Thyroid gland (tissue), 4 donors: ENCODE results near the gene SLC52A3. TPM values are rescaled to one million over a fixed set of nuclear protein-coding genes. Genes with fewer than 3 reads are reported as not detected.

Experiments
- DNase-seq, 2 donors: peaks; one replicate each; pipeline ENCODE4 v3.0.0-alpha.2; 2019
- H3K27ac ChIP-seq, 3 donors: fragments of 200-600 bp; sonication (generic); 1 replicate in 2 of 3; 2 replicates in 1 of 3; pipeline ENCODE4 v1.5.1; 2016 to 2019; ENCODE audit warnings: mild to moderate bottlenecking in 1 of 3, moderate library complexity in 1 of 3
- H3K27me3 ChIP-seq: fragments of 200-600 bp; sonication (generic); one replicate; pipeline ENCODE4 v1.5.1; 2019
- H3K36me3 ChIP-seq, 2 donors: fragments of 200-600 bp; sonication (generic); one replicate each; pipeline ENCODE4 v1.5.1; 2016 to 2019
- H3K4me1 ChIP-seq, 2 donors: fragments of 200-600 bp; sonication (generic); one replicate each; pipeline ENCODE4 v1.5.1; 2017 to 2019
- H3K4me3 ChIP-seq, 3 donors: fragments of 200-600 bp; sonication (generic); replicated peaks in 1 of 3; 1 replicate in 2 of 3; 2 replicates in 1 of 3; pipeline ENCODE4 v1.5.1; 2016; ENCODE audit warnings: mild to moderate bottlenecking in 1 of 3
- H3K9me3 ChIP-seq: fragments of 200-600 bp; sonication (generic); one replicate; pipeline ENCODE4 v1.5.1; 2017
- POLR2A ChIP-seq, 2 donors: fragments of 450-650 bp; IDR thresholded peaks; one replicate each; pipeline ENCODE4 v1.6.1; 2017; ENCODE audit warnings: antibody characterized with exemption in 2 of 2, mild to moderate bottlenecking in 2 of 2, moderate library complexity in 1 of 2
- WGBS, 2 donors: methylation state at CpG; one replicate each; pipeline ENCODE4 v1.1.5; 2017; 5-methylcytosine and 5-hydroxymethylcytosine counted together
- intact Hi-C: fragments of 100-400 bp; cut with DNase I; formaldehyde crosslinking; loops from one replicate; pipeline ENCODE4 v1.15.1; 2023
- total RNA-seq, 4 donors: library from RNA; depleted of rRNA; stranded (reverse); fragments of >200 nt; gene quantifications; one replicate each; pipeline ENCODE4 v1.2.3, GENCODE V29; 2016
- TF ChIP-seq, protein P1 (sequence below), 6 experiments: fragments of 200-600 bp in 3 of 6; fragments of 450-650 bp in 3 of 6; sonication (generic) in 3 of 6; IDR thresholded peaks; one replicate each; pipeline ENCODE4 v1.5.1; 2016 to 2019; ENCODE audit warnings: antibody characterized with exemption in 6 of 6, mild to moderate bottlenecking in 2 of 6, inconsistent platforms in 1 of 6, moderate library complexity in 1 of 6

Gene SLC52A3
- total RNA-seq, 4 donors from 2014 or later = 0.24 to 2.0 (median 0.63) TPM

GRCh38 chr20:754904-755303 lies 13.4 kb downstream of the SLC52A3 start:
- H3K4me3 ChIP-seq = no peak overlapping the region
- no peaks in the 10 kb centered on the region for H3K27me3 ChIP-seq
- H3K4me1 ChIP-seq = no peaks in the 10 kb centered on the region
- TF ChIP-seq, protein P1, sequence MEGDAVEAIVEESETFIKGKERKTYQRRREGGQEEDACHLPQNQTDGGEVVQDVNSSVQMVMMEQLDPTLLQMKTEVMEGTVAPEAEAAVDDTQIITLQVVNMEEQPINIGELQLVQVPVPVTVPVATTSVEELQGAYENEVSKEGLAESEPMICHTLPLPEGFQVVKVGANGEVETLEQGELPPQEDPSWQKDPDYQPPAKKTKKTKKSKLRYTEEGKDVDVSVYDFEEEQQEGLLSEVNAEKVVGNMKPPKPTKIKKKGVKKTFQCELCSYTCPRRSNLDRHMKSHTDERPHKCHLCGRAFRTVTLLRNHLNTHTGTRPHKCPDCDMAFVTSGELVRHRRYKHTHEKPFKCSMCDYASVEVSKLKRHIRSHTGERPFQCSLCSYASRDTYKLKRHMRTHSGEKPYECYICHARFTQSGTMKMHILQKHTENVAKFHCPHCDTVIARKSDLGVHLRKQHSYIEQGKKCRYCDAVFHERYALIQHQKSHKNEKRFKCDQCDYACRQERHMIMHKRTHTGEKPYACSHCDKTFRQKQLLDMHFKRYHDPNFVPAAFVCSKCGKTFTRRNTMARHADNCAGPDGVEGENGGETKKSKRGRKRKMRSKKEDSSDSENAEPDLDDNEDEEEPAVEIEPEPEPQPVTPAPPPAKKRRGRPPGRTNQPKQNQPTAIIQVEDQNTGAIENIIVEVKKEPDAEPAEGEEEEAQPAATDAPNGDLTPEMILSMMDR (IDR thresholded peaks at IDR 0.05) = no peak
- no peak for TF ChIP-seq POLR2A (IDR thresholded peaks at IDR 0.05)
- intact Hi-C loops = no loop called here
- 83 to 86% methylated on average over 3 of the region's 3 CpGs for WGBS, 2 donors
- no peak for DNase-seq
- no peak overlapping the region for H3K27ac ChIP-seq
- no peaks in the 10 kb centered on the region for H3K36me3 ChIP-seq
- no peaks in the 10 kb centered on the region for H3K9me3 ChIP-seq

DNA sequence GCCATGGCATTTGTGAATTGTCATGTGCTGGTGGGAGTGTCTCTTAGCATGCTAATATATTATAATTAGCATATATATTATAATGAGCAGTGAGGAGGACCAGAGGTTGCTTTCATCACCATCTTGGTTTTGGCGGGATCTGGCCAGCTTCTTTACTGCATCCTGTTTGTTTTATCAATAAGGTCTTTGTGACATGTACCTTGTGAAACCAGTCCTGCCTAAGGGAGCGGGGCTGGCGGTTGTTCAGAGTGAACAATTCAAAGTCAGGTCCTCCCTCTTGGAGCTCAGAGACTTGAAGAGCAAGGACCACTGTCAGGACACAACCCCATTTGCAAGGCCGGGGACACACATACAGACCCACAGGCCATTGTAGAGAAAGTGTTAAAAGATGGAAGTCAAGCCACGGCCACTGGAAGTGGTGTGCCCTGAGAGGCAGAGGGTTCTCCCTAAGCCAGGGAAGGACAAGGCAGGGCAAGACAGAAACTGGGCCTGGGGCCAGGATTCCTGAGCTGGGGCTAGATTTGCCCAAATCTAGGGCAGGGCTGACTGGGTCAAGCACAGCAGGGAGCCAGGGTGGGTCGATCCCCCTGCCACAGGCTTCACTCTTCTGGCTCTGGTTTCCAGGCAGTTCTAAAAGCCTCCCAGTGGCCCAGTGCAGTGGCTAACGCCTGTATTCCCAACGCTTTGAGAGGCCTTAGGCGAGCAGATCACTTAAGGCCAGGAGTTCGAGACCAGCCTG lies 14.2 kb downstream of the SLC52A3 start:
- WGBS, 2 donors = 67 to 81% methylated on average over 10 of the region's 10 CpGs
- no peak overlapping the region for H3K4me3 ChIP-seq
- intact Hi-C loops = no loop called here
- H3K36me3 ChIP-seq = no peaks in the 10 kb centered on the region
- H3K4me1 ChIP-seq = no peaks in the 10 kb centered on the region
- no peak overlapping the region for H3K27ac ChIP-seq
- no peaks in the 10 kb centered on the region for H3K27me3 ChIP-seq
- no peak for DNase-seq
- H3K9me3 ChIP-seq = no peaks in the 10 kb centered on the region
- no peak for TF ChIP-seq POLR2A (IDR thresholded peaks at IDR 0.05)
- TF ChIP-seq, protein P1 (IDR thresholded peaks at IDR 0.05) = no peak

DNA sequence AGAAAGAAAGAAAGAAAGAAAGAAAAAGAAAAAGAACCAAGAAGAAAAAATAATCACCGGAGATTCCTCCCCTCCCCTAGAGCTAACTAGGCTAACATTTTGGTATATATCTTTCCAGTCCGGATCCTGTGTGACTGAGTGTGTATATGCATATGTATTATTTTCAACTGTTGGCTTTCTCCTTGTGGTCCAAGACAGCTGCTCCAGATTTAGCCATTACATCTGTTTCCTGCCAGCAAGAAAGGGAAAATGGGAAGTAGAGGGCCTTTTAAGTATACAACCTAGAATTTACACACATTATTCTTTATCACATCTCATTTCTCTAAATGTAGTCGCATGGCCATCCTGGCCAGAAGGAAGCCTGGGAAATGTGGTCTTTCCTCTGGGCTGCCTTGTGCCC lies 15.2 kb downstream of the SLC52A3 start:
- intact Hi-C loops = no loop called here
- H3K9me3 ChIP-seq = no peaks in the 10 kb centered on the region
- 54 to 71% methylated on average over 3 of the region's 3 CpGs for WGBS, 2 donors
- H3K27ac ChIP-seq = no peak overlapping the region
- DNase-seq = no peak
- TF ChIP-seq, protein P1 (IDR thresholded peaks at IDR 0.05) = no peak
- no peak for TF ChIP-seq POLR2A (IDR thresholded peaks at IDR 0.05)
- no peaks in the 10 kb centered on the region for H3K4me1 ChIP-seq
- no peak overlapping the region for H3K4me3 ChIP-seq
- no peaks in the 10 kb centered on the region for H3K36me3 ChIP-seq
- no peaks in the 10 kb centered on the region for H3K27me3 ChIP-seq

- no peaks in the 10 kb centered on the region for H3K36me3 ChIP-seq
- intact Hi-C loops = no loop called here
- TF ChIP-seq POLR2A (IDR thresholded peaks at IDR 0.05) = no peak
- TF ChIP-seq, protein P1 (IDR thresholded peaks at IDR 0.05) = no peak
- no peaks in the 10 kb centered on the region for H3K9me3 ChIP-seq
- WGBS, 2 donors = 73 to 81% methylated on average over 4 to 5 of the region's 5 CpGs
- no peaks in the 10 kb centered on the region for H3K27me3 ChIP-seq
- no peak for DNase-seq
- H3K27ac ChIP-seq = no peak overlapping the region
- no peak overlapping the region for H3K4me3 ChIP-seq
- no peaks in the 10 kb centered on the region for H3K4me1 ChIP-seq
Observed at GRCh38 chr20:752291-752690, 16.0 kb downstream of the SLC52A3 start.

DNA sequence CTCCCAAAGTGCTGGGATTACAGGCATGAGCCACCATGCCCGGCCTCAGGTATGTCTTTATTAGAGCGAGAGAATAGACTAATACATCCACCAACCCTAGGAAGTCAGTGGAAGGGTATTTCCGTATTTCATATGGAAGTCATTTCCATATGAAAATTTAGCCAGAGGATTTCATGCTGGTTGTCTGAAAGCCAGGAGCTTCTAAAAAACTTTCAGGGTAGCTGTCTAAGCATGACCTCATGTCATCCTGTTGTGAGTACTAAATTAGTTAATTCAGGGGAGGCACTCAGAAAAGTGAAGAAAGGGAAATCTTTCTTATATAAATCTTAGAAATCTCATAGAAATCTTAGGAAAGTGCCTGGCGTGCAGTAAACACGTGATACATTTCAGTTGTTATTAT lies 16.5 kb downstream of the SLC52A3 start:
- Histone ChIP-seq H3K9me3 (no peaks in the 10 kb centered on the region), H3K27ac (no peak overlapping the region), H3K27me3 (no peaks in the 10 kb centered on the region), H3K4me3 (no peak overlapping the region), H3K36me3 (no peaks in the 10 kb centered on the region), H3K4me1 (no peaks in the 10 kb centered on the region)
- no peak for DNase-seq
- TF ChIP-seq, protein P1 (IDR thresholded peaks at IDR 0.05) = no peak
- no peak for TF ChIP-seq POLR2A (IDR thresholded peaks at IDR 0.05)
- 84 to 87% methylated on average over 5 of the region's 5 CpGs for WGBS, 2 donors
- intact Hi-C loops = no loop called here
